ENCODE data around the gene RPL3.

The RPL3 gene

GRCh38 chr22:39317084-39317774 is 2.2 kb downstream of the RPL3 start:
- no peak for DNase-seq (ENCODE audit: low spot score)

GRCh38 chr22:39316440-39317083 is 2.9 kb downstream of the RPL3 start:
- DNase-seq (ENCODE audit: low spot score): no peak

GRCh38 chr22:39315389-39315788 is 4.0 kb downstream of the RPL3 start:
- no peak for DNase-seq (ENCODE audit: low spot score)

GRCh38 chr22:39314251-39314971 is 5.0 kb downstream of the RPL3 start:
- DNase-seq (ENCODE audit: low spot score): peak; percentile 26

- DNase-seq (ENCODE audit: low spot score): no peak
These were observed 6.0 kb downstream of the RPL3 start for GRCh38 chr22:39313258-39314001.

- no peak for DNase-seq (ENCODE audit: low spot score)
These were observed 7.0 kb downstream of the RPL3 start for GRCh38 chr22:39312410-39312809.

- DNase-seq (ENCODE audit: low spot score): no peak
These were observed 7.6 kb downstream of the RPL3 start for GRCh38 chr22:39311592-39312400.

GRCh38 chr22:39309881-39310714 is 9.3 kb downstream of the RPL3 start:
- DNase-seq (ENCODE audit: low spot score): no peak

GRCh38 chr22:39309364-39309861 is 10.0 kb downstream of the RPL3 start:
- no peak for DNase-seq (ENCODE audit: low spot score)

GRCh38 chr22:39308614-39309363 is 10.6 kb downstream of the RPL3 start:
- no peak for DNase-seq (ENCODE audit: low spot score)

GRCh38 chr22:39306456-39307361 is 12.7 kb downstream of the RPL3 start:
- DNase-seq (ENCODE audit: low spot score): no peak

GRCh38 chr22:39303892-39304671 is 15.3 kb downstream of the RPL3 start:
- no peak for DNase-seq (ENCODE audit: low spot score)

GRCh38 chr22:39303358-39303757 is 16.1 kb downstream of the RPL3 start:
- no peak for DNase-seq (ENCODE audit: low spot score)

- DNase-seq (ENCODE audit: low spot score): no peak
These were observed 16.9 kb downstream of the RPL3 start for GRCh38 chr22:39302431-39302960.

- DNase-seq (ENCODE audit: low spot score): no peak
These were observed 17.5 kb downstream of the RPL3 start for GRCh38 chr22:39301926-39302325.

GRCh38 chr22:39301108-39301507 is 18.3 kb downstream of the RPL3 start:
- no peak for DNase-seq (ENCODE audit: low spot score)

GRCh38 chr22:39300186-39300830 is 19.1 kb downstream of the RPL3 start:
- peak; percentile 60 for DNase-seq (ENCODE audit: low spot score)

Measured in left forelimb (tissue), 1 donor.